Neural cell (in vitro differentiated cells): ENCODE data around the gene TUBA4B. TPM values are rescaled to one million over a fixed set of nuclear protein-coding genes. Genes with fewer than 3 reads are reported as not detected.

Source experiments
- H2AFZ ChIP-seq: fragments of 200-600, 300-800 bp; sonication (generic), shearing (Covaris generic); 2 replicates; pipeline ENCODE4 v1.6.0; 2014; ENCODE audit warnings: low read depth, mild to moderate bottlenecking, antibody characterized with exemption, low read length, moderate library complexity
- H3F3A ChIP-seq: fragments of 200-600 bp; shearing (Covaris generic); 2 replicates; pipeline ENCODE4 v1.6.1; 2016; ENCODE audit warnings: mild to moderate bottlenecking, moderate library complexity, mixed read lengths, antibody characterized with exemption, low read length; ENCODE audit not compliant: insufficient read depth, poor library complexity, severe bottlenecking
- H3K27ac ChIP-seq: fragments of 200-600, 300-800 bp; sonication (generic), shearing (Covaris generic); 2 replicates; pipeline ENCODE4 v1.5.1; 2014; ENCODE audit warnings: mild to moderate bottlenecking, low read length, moderate library complexity
- H3K27me3 ChIP-seq: fragments of 300-800, 200-600 bp; sonication (generic), shearing (Covaris generic); 2 replicates; pipeline ENCODE4 v1.6.0; 2014; ENCODE audit warnings: mild to moderate bottlenecking, low read depth, low read length, moderate library complexity; ENCODE audit not compliant: insufficient read depth
- H3K36me3 ChIP-seq: fragments of 300-800, 200-600 bp; sonication (generic), shearing (Covaris generic); 2 replicates; pipeline ENCODE4 v1.5.1; 2014; ENCODE audit warnings: mild to moderate bottlenecking, antibody characterized with exemption, low read length, moderate library complexity; ENCODE audit not compliant: insufficient read depth
- H3K4me2 ChIP-seq: fragments of 300-800, 200-600 bp; sonication (generic), shearing (Covaris generic); 2 replicates; pipeline ENCODE4 v1.6.0; 2014; ENCODE audit warnings: mild to moderate bottlenecking, low read length
- H3K4me3 ChIP-seq: fragments of 300-800, 200-600 bp; sonication (generic), shearing (Covaris generic); 2 replicates; pipeline ENCODE4 v1.5.1; 2014; ENCODE audit warnings: mild to moderate bottlenecking, low read length, moderate library complexity
- H3K79me2 ChIP-seq: fragments of 200-600 bp; shearing (Covaris generic); replicated peaks from 2 replicates; pipeline ENCODE4 v1.6.0; 2014; ENCODE audit warnings: mild to moderate bottlenecking, low read length, moderate library complexity; ENCODE audit not compliant: insufficient read depth
- H3K9ac ChIP-seq: fragments of 300-800, 200-600 bp; sonication (generic), shearing (Covaris generic); 2 replicates; pipeline ENCODE4 v1.6.1; 2016; ENCODE audit warnings: mild to moderate bottlenecking, low read length, mixed read lengths
- H3K9me2 ChIP-seq: fragments of 200-600 bp; shearing (Covaris generic); 2 replicates; pipeline ENCODE4 v1.6.1; 2016; ENCODE audit warnings: mild to moderate bottlenecking, low read length, mixed read lengths; ENCODE audit not compliant: insufficient read depth
- H3K9me3 ChIP-seq: fragments of 200-600, 300-800 bp; sonication (generic), shearing (Covaris generic); 2 replicates; pipeline ENCODE4 v1.6.1; 2016; ENCODE audit warnings: mild to moderate bottlenecking, mixed run types, low read length, moderate library complexity, mixed read lengths
- H4K20me1 ChIP-seq: fragments of 200-600 bp; shearing (Covaris generic); 2 replicates; pipeline ENCODE4 v1.6.1; 2016; ENCODE audit warnings: mild to moderate bottlenecking, mixed run types; ENCODE audit not compliant: insufficient read depth
- EP300 ChIP-seq: fragments of 450-650 bp; conservative IDR thresholded peaks from 2 replicates; pipeline ENCODE4 v1.6.1; 2014; ENCODE audit warnings: antibody characterized with exemption, mild to moderate bottlenecking, moderate library complexity; ENCODE audit not compliant: poor library complexity, severe bottlenecking
- EZH2 ChIP-seq: fragments of 200-600, 300-800 bp; shearing (Covaris generic), sonication (generic); IDR thresholded peaks from 2 replicates; pipeline ENCODE4 v1.6.1; 2014; ENCODE audit warnings: antibody characterized with exemption, low read length, borderline replicate concordance, mild to moderate bottlenecking; ENCODE audit not compliant: insufficient read depth, poor library complexity, severe bottlenecking
- MXI1 ChIP-seq: fragments of 450-650 bp; conservative IDR thresholded peaks from 2 replicates; pipeline ENCODE4 v1.6.1; 2014; ENCODE audit warnings: antibody characterized with exemption, mild to moderate bottlenecking; ENCODE audit not compliant: poor library complexity, severe bottlenecking
- POLR2AphosphoS5 ChIP-seq: IDR thresholded peaks from 2 replicates; pipeline ENCODE4 v1.6.1; 2012
- RAD21 ChIP-seq: fragments of 450-650 bp; conservative IDR thresholded peaks from 2 replicates; pipeline ENCODE4 v1.6.1; 2014; ENCODE audit warnings: antibody characterized with exemption, mild to moderate bottlenecking, moderate library complexity
- SMC3 ChIP-seq: fragments of 450-650 bp; conservative IDR thresholded peaks from 2 replicates; pipeline ENCODE4 v1.6.1; 2014; ENCODE audit warnings: antibody characterized with exemption, mild to moderate bottlenecking, moderate library complexity; ENCODE audit not compliant: poor library complexity
- TAF1 ChIP-seq: IDR thresholded peaks from 2 replicates; pipeline ENCODE4 v1.6.1; 2012; ENCODE audit warnings: low read depth
- polyA plus RNA-seq: library from polyadenylated mRNA; depleted of rRNA; stranded (reverse); fragments of >200 nt; gene quantifications from 2 replicates; pipeline ENCODE4 v1.2.3, GENCODE V29; 2014
- TF ChIP-seq, protein P1 (sequence below): IDR thresholded peaks from 2 replicates; pipeline ENCODE4 v1.6.1; 2012; ENCODE audit warnings: borderline replicate concordance
- TF ChIP-seq, protein P2 (sequence below): fragments of 450-650 bp; IDR thresholded peaks from 2 replicates; pipeline ENCODE4 v1.5.1; 2014; ENCODE audit warnings: antibody characterized with exemption, mild to moderate bottlenecking, moderate library complexity; ENCODE audit not compliant: poor library complexity, severe bottlenecking

TUBA4B gene
- polyA plus RNA-seq, 1 donor from 2014 or later: not detected

DNA sequence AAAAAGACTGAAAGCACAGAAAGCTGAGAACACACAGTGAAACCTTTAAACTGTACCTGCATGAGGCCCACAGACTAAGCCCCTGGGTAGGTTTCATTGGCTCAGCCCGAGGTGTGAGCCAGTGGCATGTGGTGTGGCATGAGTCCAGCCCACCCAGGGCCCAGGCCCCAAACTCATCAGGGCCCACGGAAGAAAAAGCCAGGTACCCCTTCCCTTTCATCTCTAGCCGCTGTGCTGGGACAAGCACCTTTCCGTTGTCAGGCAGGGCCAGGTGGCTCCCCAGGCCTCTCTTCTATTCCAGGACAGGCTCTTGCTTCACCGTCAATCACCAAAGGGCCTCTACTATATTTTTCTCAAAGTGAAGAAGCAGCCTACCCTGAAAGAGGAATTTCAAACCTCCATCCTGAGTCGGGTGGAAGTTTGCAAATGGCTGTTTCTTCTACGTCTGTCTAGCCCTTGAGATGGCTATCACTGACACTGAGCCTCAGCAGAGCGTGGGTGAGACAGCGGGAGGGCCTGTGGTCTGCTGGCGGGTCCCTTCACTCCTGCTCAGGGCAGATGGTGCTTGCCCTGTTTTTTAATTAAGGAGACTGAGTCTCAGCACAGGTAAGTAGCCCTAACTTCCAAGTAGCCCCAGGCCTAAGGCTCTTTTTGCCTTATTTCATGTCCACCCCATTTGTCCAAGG, 34.7 kb downstream of the TUBA4B start:
- no peaks in the 10 kb centered on the region for H3K27me3 ChIP-seq
- no peak overlapping the region for H3K9ac ChIP-seq
- no peaks in the 10 kb centered on the region for H4K20me1 ChIP-seq
- H3K27ac ChIP-seq: no peak overlapping the region
- H3K36me3 ChIP-seq: no peaks in the 10 kb centered on the region
- H3K4me3 ChIP-seq: no peak overlapping the region
- no peaks in the 10 kb centered on the region for H3F3A ChIP-seq
- no peak overlapping the region for H2AFZ ChIP-seq
- H3K79me2 ChIP-seq: no peaks in the 10 kb centered on the region
- H3K4me2 ChIP-seq: no peak overlapping the region
- H3K9me3 ChIP-seq: no peaks in the 10 kb centered on the region
- H3K9me2 ChIP-seq: no peaks in the 10 kb centered on the region
- TF ChIP-seq, protein P1, sequence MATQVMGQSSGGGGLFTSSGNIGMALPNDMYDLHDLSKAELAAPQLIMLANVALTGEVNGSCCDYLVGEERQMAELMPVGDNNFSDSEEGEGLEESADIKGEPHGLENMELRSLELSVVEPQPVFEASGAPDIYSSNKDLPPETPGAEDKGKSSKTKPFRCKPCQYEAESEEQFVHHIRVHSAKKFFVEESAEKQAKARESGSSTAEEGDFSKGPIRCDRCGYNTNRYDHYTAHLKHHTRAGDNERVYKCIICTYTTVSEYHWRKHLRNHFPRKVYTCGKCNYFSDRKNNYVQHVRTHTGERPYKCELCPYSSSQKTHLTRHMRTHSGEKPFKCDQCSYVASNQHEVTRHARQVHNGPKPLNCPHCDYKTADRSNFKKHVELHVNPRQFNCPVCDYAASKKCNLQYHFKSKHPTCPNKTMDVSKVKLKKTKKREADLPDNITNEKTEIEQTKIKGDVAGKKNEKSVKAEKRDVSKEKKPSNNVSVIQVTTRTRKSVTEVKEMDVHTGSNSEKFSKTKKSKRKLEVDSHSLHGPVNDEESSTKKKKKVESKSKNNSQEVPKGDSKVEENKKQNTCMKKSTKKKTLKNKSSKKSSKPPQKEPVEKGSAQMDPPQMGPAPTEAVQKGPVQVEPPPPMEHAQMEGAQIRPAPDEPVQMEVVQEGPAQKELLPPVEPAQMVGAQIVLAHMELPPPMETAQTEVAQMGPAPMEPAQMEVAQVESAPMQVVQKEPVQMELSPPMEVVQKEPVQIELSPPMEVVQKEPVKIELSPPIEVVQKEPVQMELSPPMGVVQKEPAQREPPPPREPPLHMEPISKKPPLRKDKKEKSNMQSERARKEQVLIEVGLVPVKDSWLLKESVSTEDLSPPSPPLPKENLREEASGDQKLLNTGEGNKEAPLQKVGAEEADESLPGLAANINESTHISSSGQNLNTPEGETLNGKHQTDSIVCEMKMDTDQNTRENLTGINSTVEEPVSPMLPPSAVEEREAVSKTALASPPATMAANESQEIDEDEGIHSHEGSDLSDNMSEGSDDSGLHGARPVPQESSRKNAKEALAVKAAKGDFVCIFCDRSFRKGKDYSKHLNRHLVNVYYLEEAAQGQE: no peak
- TF ChIP-seq MXI1: no peak
- no peak for TF ChIP-seq SMC3
- no peak for TF ChIP-seq POLR2AphosphoS5
- no peak for TF ChIP-seq EZH2
- TF ChIP-seq TAF1: no peak
- TF ChIP-seq, protein P2, sequence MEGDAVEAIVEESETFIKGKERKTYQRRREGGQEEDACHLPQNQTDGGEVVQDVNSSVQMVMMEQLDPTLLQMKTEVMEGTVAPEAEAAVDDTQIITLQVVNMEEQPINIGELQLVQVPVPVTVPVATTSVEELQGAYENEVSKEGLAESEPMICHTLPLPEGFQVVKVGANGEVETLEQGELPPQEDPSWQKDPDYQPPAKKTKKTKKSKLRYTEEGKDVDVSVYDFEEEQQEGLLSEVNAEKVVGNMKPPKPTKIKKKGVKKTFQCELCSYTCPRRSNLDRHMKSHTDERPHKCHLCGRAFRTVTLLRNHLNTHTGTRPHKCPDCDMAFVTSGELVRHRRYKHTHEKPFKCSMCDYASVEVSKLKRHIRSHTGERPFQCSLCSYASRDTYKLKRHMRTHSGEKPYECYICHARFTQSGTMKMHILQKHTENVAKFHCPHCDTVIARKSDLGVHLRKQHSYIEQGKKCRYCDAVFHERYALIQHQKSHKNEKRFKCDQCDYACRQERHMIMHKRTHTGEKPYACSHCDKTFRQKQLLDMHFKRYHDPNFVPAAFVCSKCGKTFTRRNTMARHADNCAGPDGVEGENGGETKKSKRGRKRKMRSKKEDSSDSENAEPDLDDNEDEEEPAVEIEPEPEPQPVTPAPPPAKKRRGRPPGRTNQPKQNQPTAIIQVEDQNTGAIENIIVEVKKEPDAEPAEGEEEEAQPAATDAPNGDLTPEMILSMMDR: no peak
- no peak for TF ChIP-seq EP300
- TF ChIP-seq RAD21: no peak

DNA sequence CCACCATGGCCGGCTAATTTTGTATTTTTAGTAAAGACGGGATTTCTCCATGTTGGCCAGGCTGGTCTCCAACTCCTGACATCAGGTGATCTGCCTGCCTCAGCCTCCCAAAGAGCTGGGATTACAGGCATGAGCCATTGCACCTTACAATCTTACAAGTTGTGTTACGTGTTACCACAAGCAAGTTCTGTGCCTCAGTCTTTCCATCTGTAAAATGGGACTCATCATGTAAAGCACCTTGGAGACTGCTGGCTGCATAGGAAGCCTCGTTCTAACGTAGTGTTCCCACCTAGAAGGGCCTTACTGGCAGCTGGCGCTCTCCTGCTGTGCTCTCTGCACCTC, 36.1 kb downstream of the TUBA4B start:
- Histone ChIP-seq H3K9me3 (no peaks in the 10 kb centered on the region), H2AFZ (no peak overlapping the region), H4K20me1 (no peaks in the 10 kb centered on the region), H3K36me3 (no peaks in the 10 kb centered on the region), H3K4me3 (no peak overlapping the region), H3K79me2 (no peaks in the 10 kb centered on the region), H3K9ac (no peak overlapping the region), H3K9me2 (no peaks in the 10 kb centered on the region), H3K4me2 (no peak overlapping the region), H3K27me3 (no peaks in the 10 kb centered on the region), H3F3A (no peaks in the 10 kb centered on the region), H3K27ac (no peak overlapping the region)
- TF ChIP-seq EZH2 (no peak), SMC3 (no peak), MXI1 (no peak), RAD21 (no peak), POLR2AphosphoS5 (no peak), TAF1 (no peak), EP300 (no peak)
- TF ChIP-seq, protein P1: no peak
- TF ChIP-seq, protein P2: no peak
